ENCODE data around the gene CDK12. TPM values are rescaled to one million over a fixed set of nuclear protein-coding genes. Genes with fewer than 3 reads are reported as not detected.
"Not testable (repeated sequence)": the region's sequence is repeated elsewhere in the genome, so short reads cannot be mapped to it uniquely, and the experiment has no call there.

The CDK12 gene
- total RNA-seq, 1 donor, result 43.9 TPM

- DNase-seq (ENCODE audit: low read depth), result peak; percentile 99
- no peak for TF ChIP-seq CTCF (IDR thresholded peaks at IDR 0.05; ENCODE audit: insufficient read depth, low read length)
- H3K4me3 ChIP-seq (ENCODE audit: low read depth, low read length), result peak within 1 kb of the TSS; percentile 98
Observed at GRCh38 chr17:39450847-39451581, 10.3 kb upstream of the CDK12 start, which contains the start of gene MED1. Gene MED1, minus strand, starts transcription at chr17:39451263. Its CDS starts 201 bp downstream, at chr17:39451062.

- no peak for TF ChIP-seq CTCF (IDR thresholded peaks at IDR 0.05; ENCODE audit: insufficient read depth, low read length)
- no peak for DNase-seq (ENCODE audit: low read depth)
- no peak overlapping the region for H3K4me3 ChIP-seq (ENCODE audit: low read depth, low read length)
Observed at GRCh38 chr17:39455919-39456318, 5.4 kb upstream of the CDK12 start.

GRCh38 chr17:39461926-39462569 lies 762 bp downstream of the CDK12 start:
- no peak for TF ChIP-seq CTCF (IDR thresholded peaks at IDR 0.05; ENCODE audit: insufficient read depth, low read length)
- H3K4me3 ChIP-seq (ENCODE audit: low read depth, low read length), result peak overlapping the region; percentile 95
- no peak for DNase-seq (ENCODE audit: low read depth)

- TF ChIP-seq CTCF (IDR thresholded peaks at IDR 0.05; ENCODE audit: insufficient read depth, low read length), result no peak
- peak overlapping the region; percentile 95 for H3K4me3 ChIP-seq (ENCODE audit: low read depth, low read length)
- no peak for DNase-seq (ENCODE audit: low read depth)
Observed at GRCh38 chr17:39462631-39463375, 1.5 kb downstream of the CDK12 start.

- peak overlapping the region; percentile 95 for H3K4me3 ChIP-seq (ENCODE audit: low read depth, low read length)
- not testable (repeated sequence) for DNase-seq (ENCODE audit: low read depth)
Observed at GRCh38 chr17:39464639-39465181, 3.4 kb downstream of the CDK12 start.

GRCh38 chr17:39468610-39469009 lies 7.3 kb downstream of the CDK12 start:
- not testable (repeated sequence) for H3K4me3 ChIP-seq (ENCODE audit: low read depth, low read length); DNase-seq (ENCODE audit: low read depth)

GRCh38 chr17:39473310-39473709 lies 12.0 kb downstream of the CDK12 start:
- DNase-seq (ENCODE audit: low read depth), result no peak
- no peak overlapping the region for H3K4me3 ChIP-seq (ENCODE audit: low read depth, low read length)
- no peak for TF ChIP-seq CTCF (IDR thresholded peaks at IDR 0.05; ENCODE audit: insufficient read depth, low read length)

GRCh38 chr17:39479631-39480030 lies 18.3 kb downstream of the CDK12 start:
- H3K4me3 ChIP-seq (ENCODE audit: low read depth, low read length); DNase-seq (ENCODE audit: low read depth): not testable (repeated sequence)
